HK-2 (cell line): ENCODE data around the gene BRI3.

ENCODE experiments used
- DNase-seq: peaks from one replicate; pipeline ENCODE4 v3.0.0-alpha.2; 2018; ENCODE audit not compliant: unreplicated experiment

Gene BRI3

GRCh38 chr7:98280791-98281756 lies at the start of gene BRI3:
Gene BRI3, plus strand, starts transcription at chr7:98281686. Its CDS starts 110 bp downstream, at chr7:98281796.
- peak; percentile 91 for DNase-seq

- no peak for DNase-seq
Measured at GRCh38 chr7:98232263-98232585, 49.3 kb upstream of the BRI3 start.

GRCh38 chr7:98232799-98233198 lies 48.7 kb upstream of the BRI3 start:
- DNase-seq, result no peak

- no peak for DNase-seq
Measured at GRCh38 chr7:98233219-98234070, 48.0 kb upstream of the BRI3 start.

- DNase-seq, result no peak
Measured at GRCh38 chr7:98234429-98235147, 46.9 kb upstream of the BRI3 start.

- no peak for DNase-seq
Measured at GRCh38 chr7:98235901-98236300, 45.6 kb upstream of the BRI3 start.

GRCh38 chr7:98236355-98237185 lies 44.9 kb upstream of the BRI3 start:
- no peak for DNase-seq

GRCh38 chr7:98238076-98238475 lies 43.4 kb upstream of the BRI3 start:
- DNase-seq, result no peak

GRCh38 chr7:98238976-98239375 lies 42.5 kb upstream of the BRI3 start:
- DNase-seq, result no peak

GRCh38 chr7:98240961-98241673 lies 40.4 kb upstream of the BRI3 start:
- peak; percentile 32 for DNase-seq

GRCh38 chr7:98241674-98242241 lies 39.7 kb upstream of the BRI3 start:
- DNase-seq, result no peak

- no peak for DNase-seq
Measured at GRCh38 chr7:98242342-98242741, 39.1 kb upstream of the BRI3 start.

GRCh38 chr7:98242934-98243333 lies 38.6 kb upstream of the BRI3 start:
- DNase-seq, result no peak

GRCh38 chr7:98244871-98245270 lies 36.6 kb upstream of the BRI3 start:
- DNase-seq, result no peak

- DNase-seq, result no peak
Measured at GRCh38 chr7:98248156-98248555, 33.3 kb upstream of the BRI3 start.

GRCh38 chr7:98249106-98249505 lies 32.4 kb upstream of the BRI3 start:
- DNase-seq, result no peak

- DNase-seq, result no peak
Measured at GRCh38 chr7:98250789-98251188, 30.7 kb upstream of the BRI3 start.

- no peak for DNase-seq
Measured at GRCh38 chr7:98251231-98251600, 30.3 kb upstream of the BRI3 start.

- DNase-seq, result peak; percentile 93
Measured at GRCh38 chr7:98251601-98252424, 29.7 kb upstream of the BRI3 start, which contains the start of gene TECPR1. Gene TECPR1, minus strand, starts transcription at chr7:98252232. Its CDS starts 6,086 bp downstream, at chr7:98246146.
